HG03571 (cell line): Measurements from ENCODE around the gene HORMAD2.
"Not testable (repeated sequence)": the region's sequence is repeated elsewhere in the genome, so short reads cannot be mapped to it uniquely, and the experiment has no call there.

Source experiments
- ATAC-seq: cut with Tn5 transposase; IDR thresholded peaks from one replicate; pipeline ENCODE4 v1.9.1; 2021; ENCODE audit not compliant: unreplicated experiment

HORMAD2 gene

DNA sequence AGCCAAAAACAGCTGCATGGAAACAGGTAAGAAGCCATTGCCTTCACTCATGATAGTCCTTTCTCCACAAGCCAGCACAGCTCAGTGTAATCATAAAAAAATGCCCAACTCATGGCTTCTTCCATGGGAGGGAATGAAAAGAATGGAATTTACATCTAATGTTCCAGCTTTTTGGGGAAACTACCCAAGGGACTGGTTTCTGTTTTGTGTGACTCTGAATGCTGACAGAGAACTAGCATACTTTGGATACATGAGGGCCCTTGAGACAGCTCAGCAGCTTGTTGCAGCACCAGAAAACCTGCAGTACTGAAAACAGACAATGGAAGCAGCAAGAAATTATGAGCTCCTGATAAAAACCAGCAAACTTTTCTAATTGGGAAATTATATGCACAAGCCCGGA lies 24.2 kb upstream of the HORMAD2 start:
- no peak for ATAC-seq

DNA sequence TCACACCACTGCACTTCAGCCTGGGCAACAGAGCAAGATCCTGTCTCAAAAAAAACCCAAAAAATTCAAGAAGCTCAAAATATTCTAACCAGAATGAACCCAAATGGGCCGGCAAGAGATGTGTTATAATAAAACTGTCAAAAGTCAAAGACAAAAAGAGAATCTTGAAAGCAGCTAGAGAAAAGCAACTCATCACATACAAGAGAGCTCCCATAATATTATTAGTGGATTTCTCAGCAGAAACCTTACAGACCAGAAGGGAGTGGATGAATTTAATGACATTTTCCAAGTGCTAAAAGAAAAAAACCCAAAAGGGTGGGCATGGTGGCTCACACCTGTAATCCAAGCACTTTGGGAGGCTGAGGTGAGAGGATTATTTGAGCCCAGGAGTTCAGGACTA lies 22.9 kb upstream of the HORMAD2 start:
- no peak for ATAC-seq

DNA sequence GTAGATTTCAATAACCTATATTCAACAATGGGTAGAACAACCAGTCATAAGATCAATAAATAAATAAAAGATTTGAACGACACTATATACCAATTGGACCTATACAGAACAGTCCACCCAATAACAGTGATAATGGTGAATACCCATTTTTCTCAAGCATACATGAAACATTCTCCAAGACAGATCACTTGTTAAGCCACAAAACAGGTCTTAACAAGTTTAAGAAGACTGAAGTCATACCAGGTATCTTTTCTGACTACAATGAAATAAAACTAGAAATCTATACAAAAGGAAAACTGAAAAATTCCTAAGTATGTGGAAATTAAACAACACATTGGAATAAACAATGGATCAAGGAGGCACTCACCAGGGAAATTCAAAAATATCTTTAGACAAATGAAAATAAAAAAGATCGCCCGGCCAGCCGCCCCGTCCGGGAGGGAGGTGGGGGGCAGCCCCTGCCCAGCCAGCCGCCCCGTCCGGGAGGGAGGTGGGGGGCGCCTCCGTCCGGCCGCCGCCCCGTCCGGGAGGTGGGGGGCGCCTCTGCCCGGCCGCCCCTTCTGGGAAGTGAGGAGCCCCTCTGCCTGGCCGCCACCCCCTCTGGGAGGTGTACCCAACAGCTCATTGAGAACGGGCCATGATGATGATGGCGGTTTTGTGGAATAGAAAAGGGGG lies 20.8 kb upstream of the HORMAD2 start:
- ATAC-seq, result not testable (repeated sequence)

DNA sequence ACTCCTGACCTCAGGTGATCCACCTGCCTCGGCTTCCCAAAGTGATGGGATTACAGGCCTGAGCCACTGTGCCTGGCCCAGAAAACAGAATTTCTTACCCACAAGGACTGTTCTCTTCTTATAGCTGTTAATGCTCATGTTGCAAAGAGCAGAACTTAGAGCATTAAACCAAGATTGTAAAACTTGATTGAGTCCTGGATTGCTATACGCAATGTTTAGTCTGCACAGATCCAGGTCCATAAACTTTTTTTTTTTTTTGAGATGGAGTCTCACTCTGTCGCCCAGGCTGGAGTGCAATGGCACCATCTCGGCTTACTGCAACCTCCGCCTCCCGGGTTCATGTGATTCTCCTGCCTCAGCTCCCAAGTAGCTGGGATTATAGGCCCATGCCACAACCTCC lies 19.2 kb upstream of the HORMAD2 start:
- not testable (repeated sequence) for ATAC-seq

DNA sequence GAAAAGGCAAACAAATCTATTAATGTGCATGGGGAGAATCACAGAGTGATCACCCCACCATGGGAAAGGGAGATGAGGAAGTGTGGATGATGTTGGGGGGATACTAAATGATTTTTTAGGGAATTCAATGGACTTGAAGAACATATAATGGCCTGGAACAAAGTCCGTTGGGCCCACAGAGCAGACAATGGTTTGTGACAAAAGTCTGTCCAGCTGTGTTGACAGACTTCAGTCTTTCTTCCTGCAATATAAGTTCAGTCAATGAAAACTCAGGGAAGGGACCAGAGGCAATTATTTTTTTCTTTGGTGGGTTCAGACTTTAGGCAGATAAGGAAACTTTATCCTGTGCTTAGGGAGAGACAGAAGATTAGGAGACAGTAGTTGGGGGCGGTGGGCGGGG lies 18.0 kb upstream of the HORMAD2 start:
- no peak for ATAC-seq

DNA sequence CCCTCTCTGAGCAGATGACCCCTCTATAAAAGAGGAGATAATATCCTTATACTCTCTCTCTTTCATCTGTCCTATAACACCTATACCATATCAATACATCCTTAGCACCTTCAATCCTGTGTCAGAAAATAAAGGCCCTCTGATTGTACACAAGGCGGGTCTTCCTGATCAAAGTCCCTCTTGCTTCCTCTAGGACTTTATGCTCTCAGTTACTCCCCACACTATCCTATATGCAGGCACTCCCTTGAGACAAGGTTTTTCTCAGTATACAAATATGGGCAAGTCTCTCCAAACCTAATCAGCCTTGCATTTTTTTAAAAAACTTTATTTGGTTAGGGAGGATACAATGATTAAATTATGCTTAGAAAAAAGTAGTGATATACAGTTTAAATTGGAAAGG lies 17.3 kb upstream of the HORMAD2 start:
- no peak for ATAC-seq

DNA sequence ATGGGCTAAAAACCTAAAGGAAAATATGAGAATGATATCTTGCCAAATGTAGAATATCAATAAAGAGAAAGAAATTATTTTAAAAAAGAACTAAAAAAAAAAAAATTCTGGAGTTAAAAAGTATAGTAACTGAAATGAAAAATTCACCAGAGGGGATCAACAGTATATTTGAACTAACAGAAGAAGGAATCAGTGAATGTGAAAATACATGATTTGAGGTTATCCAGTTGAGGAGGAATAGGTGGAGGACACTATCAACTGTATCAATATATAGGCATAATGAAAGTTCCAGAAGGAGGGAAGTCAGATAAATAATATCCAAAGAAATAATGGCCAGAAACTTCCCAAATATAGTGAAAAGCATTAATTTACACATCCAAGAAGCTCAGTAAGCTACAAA lies 16.1 kb upstream of the HORMAD2 start:
- no peak for ATAC-seq

DNA sequence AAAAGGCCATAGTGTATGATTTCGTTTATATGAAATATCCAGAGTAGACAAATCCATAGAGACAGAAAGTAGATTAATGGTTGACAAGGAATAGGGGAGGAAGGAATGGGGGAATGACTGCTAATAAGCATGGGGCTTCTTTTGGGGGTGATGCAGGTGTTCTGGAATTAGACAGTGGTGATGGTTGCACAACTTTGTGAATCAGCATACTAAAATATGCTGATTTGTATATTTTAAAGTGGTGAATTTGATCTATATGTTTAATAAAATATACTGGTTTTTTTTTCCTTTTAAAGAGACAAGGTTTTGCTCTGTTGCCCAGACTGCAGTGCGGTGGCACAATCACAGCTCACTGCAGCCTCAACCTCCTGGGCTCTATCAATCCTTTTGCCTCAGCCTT lies 6.5 kb upstream of the HORMAD2 start:
- ATAC-seq, result no peak

DNA sequence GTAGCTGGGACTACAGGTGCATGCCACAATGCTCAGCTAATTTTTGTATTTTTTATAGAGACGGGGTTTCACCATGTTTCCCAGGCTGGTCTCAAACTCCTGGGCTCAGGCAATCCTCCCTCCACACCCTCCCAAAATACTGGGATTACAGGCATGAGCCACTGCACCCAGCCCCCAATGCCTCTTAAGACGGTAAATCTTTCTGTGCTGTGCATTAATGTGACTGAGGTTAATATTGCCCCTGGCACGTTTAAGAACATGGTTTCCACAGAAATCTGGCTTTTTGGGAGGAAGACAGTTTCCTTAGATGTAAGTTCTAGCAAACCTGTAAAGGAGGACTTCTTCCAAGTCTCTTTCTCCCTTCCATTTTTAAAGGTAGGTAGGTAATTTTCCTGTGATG lies 6.1 kb upstream of the HORMAD2 start:
- ATAC-seq, result no peak

DNA sequence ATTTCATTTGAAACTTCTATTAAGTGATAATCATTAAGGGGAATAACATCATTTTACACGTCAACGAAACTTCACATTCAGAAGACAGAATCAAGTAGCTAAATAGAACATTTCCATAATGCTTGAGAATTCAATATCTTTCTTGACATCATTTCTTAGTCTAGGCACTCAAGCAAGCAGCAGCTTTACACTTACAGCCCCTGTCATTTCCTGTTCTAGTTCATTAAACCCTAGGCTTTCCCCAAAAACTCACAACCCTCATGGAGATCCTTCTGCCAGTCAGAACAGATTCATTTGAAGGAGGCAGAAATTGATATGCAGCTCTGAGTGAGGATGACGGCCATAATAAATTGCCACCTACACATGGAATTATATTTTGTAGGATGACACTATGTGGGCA lies 5.3 kb upstream of the HORMAD2 start:
- no peak for ATAC-seq

DNA sequence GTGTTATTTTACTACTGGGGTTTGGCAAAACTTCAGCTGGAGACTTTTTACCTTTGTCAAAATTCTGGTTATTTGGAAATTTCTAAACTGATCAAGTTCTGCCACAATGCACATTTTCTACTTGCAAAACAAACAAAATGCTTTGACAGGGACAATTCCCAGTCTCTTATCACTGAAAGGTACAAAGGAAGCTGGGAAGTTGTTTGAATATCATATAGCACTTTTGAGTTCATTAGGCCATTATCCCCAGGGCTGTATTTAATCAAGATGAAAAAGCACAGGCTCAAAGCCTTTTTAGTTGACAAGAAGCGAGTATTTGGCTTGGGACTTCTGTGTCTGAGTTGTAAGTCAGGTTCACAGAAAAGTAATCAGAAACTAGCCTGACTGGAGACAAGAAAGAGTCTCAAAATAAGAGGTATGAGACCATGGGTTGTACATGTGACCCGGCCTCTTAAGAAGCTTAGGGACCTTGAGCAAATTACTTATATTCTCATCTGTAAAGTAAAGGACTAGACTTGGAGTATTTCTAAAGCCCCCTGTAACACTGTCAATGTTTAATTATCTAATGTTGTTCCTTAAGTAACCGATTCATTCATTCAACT lies 2.9 kb upstream of the HORMAD2 start:
- ATAC-seq, result no peak

DNA sequence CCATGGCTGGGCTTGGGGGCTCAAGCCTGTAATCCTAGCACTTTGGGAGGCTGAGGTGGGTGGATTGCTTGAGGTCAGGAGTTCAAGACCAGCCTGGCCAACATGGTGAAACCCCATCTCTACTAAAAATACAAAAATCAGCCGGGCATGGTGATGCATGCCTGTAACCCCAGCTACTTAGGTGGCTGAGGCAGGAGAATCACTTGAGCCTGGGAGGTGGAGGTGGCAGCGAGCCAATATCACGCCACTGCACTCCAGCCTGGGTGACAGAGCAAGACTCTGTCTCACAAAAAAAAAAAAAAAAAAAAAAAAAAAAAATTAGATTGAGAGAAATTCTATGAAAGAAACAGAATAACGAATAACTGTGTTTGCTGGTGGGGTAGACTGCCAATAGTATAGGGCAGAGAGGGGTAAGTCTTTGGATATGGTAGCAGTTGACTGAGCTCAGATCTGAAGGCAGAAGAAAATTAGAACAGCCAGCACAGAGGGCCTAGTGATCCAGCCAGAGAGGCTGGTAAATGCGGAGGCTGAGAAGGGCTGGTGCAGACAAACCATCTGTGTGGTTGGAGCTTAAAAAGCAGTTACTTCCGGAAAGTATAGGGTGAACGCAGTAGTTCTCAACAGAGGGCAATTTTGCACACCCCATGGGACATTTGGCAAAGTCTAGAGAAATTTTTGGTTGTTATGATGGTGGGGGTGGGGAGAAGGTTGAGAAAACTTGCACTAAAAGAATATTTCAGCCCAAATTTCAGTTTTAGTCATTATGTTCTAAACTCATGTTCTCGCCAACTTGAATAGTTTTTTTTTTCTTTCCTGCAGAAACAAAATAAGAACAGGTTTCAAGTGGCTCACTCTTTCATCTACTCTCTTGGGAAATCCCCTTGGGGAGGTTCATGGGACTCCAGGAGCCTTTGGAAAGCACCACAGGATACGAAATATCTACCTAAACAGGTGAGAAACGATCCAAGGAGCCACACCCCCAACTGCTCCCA lies 1.6 kb upstream of the HORMAD2 start:
- ATAC-seq, result no peak

DNA sequence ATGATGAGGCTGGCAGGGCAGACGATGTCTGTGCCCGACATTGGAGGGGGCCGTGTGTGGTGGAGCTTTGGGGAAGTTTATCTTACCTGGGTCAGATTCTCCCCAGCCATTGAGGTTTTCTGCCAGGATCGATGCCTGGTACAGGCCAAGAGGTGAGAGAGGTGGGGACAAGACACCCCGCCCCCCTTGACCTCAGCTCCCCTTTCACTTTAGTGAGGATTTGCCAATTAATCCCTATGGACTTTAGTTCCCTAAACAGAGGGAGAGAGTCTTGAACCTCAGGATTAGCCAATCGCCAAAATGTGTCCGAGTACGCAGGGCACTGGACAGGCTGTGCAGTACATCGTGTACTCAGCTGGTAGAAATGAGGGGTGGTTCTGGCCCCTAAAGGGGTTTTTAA lies 541 bp downstream of the HORMAD2 start:
- no peak for ATAC-seq

DNA sequence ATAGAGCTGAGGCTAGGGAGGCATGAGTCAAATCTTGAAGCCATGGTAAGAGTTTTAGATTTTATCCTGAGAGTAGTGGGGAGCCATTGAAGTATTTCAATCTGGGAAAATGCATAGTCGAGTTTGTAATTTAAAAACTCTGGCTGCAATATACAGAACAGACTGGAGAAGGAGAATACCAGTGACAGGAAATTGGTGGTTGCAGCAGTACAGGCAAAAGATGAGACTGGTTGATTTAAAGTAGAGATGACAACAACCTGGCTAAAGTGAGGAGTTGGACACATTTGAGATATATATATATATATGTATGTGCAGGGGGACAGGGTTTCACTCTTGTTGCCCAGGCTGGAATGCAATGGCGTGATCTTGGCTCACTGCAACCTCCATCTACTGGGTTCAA lies 6.2 kb downstream of the HORMAD2 start:
- no peak for ATAC-seq

DNA sequence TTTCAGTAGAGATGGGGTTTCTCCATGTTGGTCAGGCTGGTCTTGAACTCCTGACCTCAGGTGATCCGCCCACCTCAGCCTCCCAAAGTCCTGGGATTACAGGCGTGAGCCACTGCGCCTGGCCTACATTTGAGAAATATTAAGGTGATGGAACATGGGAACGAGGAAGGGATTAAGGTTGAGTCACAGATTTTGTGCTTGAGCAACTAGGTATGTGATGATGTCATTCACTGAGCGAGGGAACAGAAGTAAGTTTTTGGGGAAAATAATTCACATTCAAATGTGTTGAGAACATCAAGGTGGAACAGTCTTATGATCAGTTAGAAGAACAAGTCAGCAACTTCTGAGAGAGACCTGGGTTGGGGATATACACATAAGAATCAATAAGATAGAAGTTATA lies 6.8 kb downstream of the HORMAD2 start:
- ATAC-seq, result not testable (repeated sequence)

DNA sequence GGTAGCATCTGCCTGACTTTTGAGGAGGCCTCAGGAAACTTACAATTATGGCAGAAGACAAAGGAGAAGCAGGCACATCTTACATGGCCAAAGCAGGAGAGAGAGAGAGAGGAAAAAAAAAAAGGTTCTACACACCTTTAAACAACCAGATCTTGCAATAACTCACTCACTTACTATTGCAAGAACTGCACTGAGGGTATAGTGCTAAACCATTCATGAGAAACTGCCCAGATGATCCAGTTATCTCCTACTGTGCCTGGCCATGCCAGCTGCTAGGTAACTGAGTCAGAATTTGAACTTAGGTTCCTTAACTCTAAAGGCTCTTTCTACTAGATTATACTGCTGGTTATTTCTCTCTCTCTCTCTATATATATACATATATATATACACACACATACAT lies 7.3 kb downstream of the HORMAD2 start:
- ATAC-seq, result no peak

DNA sequence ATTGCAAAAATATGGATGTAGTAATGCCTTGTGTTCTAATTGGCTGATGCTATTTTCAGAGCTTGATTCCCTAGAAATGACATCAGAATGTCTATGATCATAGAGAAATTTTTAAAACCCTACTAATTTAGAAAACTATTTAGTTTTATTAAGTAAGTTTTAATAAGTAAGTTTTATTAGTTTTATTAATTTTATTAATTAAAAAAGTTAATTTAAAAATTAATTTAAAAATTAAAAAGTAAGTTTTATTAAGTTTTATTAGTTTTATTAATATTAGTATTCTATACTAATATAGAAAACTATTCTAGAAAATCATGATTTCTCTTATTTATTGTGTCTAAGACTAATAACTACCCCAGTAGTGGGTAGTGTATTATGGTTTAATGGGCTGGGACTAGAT lies 8.2 kb downstream of the HORMAD2 start:
- no peak for ATAC-seq

DNA sequence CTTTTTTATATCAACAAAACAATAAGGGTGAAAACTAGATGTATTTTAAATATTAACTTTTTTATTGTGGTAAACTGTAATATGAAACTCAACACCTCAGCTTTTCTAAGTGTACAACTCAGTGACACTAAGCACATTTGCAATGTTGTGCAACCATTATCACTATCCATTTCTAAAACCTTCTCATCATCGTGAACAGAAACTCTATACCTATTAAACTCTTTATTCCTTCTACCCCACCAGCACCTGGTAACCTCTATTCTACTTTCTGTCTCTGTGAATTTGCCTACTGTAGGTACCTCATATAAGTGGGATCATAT lies 9.4 kb downstream of the HORMAD2 start:
- ATAC-seq, result no peak

DNA sequence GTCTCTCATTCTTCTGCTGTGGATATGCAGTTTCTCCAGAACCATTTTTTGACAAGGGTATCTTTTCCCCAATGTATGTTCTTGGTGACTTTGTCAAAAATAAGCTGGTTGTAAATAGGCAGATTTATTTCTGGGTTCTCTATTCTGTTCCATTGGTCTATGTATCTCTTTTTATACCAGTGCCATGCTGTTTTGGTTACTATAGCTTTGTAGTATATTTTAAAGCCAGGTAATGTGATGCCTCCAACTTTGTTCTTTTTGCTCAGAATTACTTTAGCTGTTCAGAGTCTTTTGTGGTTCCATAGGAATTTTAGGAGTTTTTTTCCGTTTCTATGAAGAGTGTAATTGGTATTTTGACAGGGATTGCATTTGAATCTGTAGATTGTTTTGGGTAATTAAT lies 12.4 kb downstream of the HORMAD2 start:
- no peak for ATAC-seq

DNA sequence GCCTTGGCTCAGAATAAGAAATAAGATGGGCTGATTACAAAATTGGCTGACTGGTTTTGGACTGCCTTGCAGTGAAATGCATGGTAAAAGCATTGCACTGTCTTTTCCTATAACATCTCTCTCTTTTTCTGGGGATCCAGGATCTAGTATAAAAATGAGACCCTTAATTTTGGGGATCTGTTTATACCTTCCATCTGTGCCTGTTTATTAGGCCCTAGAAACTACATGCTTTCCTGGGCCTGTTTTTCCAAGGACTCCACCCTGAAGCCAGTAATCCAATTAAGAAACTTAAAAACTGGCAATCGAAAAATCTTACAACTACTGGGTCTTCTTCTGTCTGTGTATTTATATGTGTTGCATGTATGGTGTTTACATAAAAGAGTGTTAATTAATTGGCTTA lies 14.5 kb downstream of the HORMAD2 start:
- ATAC-seq, result no peak

DNA sequence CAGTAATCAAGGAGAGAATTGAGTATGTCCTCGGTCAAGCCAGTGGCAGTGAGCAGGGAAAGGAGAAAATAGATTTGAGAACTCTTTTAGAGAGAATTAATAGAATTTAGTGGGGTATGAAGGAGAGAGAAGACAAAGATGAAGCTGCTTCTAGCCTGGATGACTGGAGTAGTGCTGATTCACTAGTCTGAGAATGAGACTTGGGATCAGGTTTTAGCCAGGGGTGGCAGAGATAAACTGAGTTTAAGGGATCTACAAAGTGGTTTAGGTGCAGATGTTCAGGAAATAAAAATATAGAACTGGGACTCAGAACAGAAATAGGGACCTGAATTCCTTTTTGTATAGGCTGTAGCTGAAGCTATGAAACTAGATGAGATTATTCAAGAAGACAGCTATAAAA lies 17.6 kb downstream of the HORMAD2 start:
- no peak for ATAC-seq

DNA sequence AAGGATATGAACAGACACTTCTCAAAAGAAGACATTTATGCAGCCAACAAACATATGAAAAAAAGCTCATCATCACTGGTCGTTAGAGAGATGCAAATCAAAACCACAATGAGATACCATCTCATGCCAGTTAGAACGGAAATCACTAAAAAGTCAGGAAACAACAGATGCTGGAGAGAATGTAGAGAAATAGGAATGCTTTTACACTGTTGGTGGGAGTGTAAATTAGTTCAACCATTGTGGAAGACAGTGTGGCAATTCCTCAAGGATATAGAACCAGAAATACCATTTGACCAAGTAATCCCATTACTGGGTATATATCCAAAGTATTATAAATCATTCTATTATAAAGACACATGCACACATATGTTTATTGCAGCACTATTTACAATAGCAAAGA lies 20.5 kb downstream of the HORMAD2 start:
- not testable (repeated sequence) for ATAC-seq
